Activated CD8-positive, alpha-beta T cell treated with anti-CD3 and anti-CD28 coated beads, Interleukin-2, amount 10 ng/mL, durations not matched to agents 7 days and 5 days (primary cell): ENCODE results near the gene ABCC3. TPM values are rescaled to one million over a fixed set of nuclear protein-coding genes. Genes with fewer than 3 reads are reported as not detected.

Source experiments
- ATAC-seq: fragments of 150-1000 bp; cut with Tn5 transposase; one replicate; pipeline ENCODE4 v1.10.0; 2021; ENCODE audit warnings: moderate library complexity
- CTCF ChIA-PET: fragments of 350-600 bp; sonication (Branson Sonifier 250); formaldehyde crosslinking; loops from one replicate; lab custom pipeline; 2021; ENCODE audit warnings: antibody characterized with exemption; lab: Charles Lee
- POLR2A ChIA-PET: fragments of 350-600 bp; sonication (Branson Sonifier 250); formaldehyde crosslinking; loops from one replicate; lab custom pipeline; 2021; ENCODE audit warnings: antibody characterized with exemption; lab: Charles Lee
- DNase-seq: peaks from one replicate; pipeline ENCODE4 v3.0.0-alpha.2; 2020
- H3K27ac Mint-ChIP-seq: one replicate; pipeline ENCODE4 v1.8.0; 2021; ENCODE audit warnings: mild to moderate bottlenecking, mixed read lengths
- H3K27me3 Mint-ChIP-seq: one replicate; pipeline ENCODE4 v1.8.0; 2021; ENCODE audit warnings: low read depth, mixed read lengths
- H3K36me3 Mint-ChIP-seq: one replicate; pipeline ENCODE4 v1.8.0; 2021; ENCODE audit warnings: low read depth, mixed read lengths
- H3K4me1 Mint-ChIP-seq: one replicate; pipeline ENCODE4 v1.8.0; 2021; ENCODE audit warnings: low read depth, mixed read lengths
- H3K4me3 Mint-ChIP-seq: one replicate; pipeline ENCODE4 v1.8.0; 2021; ENCODE audit warnings: mild to moderate bottlenecking, mixed read lengths
- H3K9me3 Mint-ChIP-seq: one replicate; pipeline ENCODE4 v1.8.0; 2022; ENCODE audit warnings: mixed read lengths; ENCODE audit not compliant: insufficient read depth
- total RNA-seq, 2 experiments: library from RNA; stranded (reverse); gene quantifications; one replicate each; pipeline ENCODE4 v1.2.3, GENCODE V29; 2021

The ABCC3 gene
- total RNA-seq, 2 experiments from 2014 or later = not detected

DNA sequence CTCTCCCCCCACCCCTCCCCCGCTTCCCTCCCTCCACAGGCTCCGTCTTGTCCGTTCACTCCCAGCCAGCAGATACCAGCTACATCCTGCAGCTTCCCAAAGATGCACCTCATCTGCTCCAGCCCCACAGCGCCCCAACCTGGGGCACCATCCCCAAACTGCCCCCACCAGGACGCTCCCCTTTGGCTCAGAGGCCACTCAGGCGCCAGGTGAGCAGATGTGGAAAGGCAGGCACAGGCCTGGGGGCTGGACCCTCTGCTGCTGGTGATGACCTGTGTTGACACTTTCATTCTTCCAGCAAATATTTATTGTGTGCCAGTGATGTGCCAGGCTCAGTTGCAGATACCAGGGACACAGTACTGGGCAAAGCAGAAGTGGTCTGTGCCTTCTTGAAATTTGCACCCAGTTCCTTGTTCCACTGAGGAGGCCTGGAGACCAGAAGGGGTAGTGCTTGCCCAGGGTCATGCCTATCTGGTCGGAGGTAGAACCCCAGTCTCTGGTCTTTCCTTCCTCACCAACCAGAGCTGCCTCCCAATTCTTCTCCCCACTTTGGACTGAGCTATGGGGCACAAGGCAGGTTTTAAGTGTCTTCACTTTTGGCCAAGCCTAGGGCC is 10.3 kb upstream of the ABCC3 start:
- no peak for ATAC-seq
- Mint-ChIP-seq H3K4me3 (no peak overlapping the region), H3K36me3 (no peaks in the 10 kb centered on the region), H3K9me3 (no peaks in the 10 kb centered on the region), H3K27me3 (peaks cover 22% of the 10 kb centered on the region), H3K4me1 (peaks cover 10% of the 10 kb centered on the region), H3K27ac (no peak overlapping the region)
- no peak for DNase-seq
- ChIA-PET CTCF (interaction anchor here (0.8 to 3.5 kb wide), 4 partner anchors 12 to 145 kb away, joined by 3 to 28 read pairs (median 12); partner anchors contain the start of gene SPATA20), POLR2A (no interaction called here)

DNA sequence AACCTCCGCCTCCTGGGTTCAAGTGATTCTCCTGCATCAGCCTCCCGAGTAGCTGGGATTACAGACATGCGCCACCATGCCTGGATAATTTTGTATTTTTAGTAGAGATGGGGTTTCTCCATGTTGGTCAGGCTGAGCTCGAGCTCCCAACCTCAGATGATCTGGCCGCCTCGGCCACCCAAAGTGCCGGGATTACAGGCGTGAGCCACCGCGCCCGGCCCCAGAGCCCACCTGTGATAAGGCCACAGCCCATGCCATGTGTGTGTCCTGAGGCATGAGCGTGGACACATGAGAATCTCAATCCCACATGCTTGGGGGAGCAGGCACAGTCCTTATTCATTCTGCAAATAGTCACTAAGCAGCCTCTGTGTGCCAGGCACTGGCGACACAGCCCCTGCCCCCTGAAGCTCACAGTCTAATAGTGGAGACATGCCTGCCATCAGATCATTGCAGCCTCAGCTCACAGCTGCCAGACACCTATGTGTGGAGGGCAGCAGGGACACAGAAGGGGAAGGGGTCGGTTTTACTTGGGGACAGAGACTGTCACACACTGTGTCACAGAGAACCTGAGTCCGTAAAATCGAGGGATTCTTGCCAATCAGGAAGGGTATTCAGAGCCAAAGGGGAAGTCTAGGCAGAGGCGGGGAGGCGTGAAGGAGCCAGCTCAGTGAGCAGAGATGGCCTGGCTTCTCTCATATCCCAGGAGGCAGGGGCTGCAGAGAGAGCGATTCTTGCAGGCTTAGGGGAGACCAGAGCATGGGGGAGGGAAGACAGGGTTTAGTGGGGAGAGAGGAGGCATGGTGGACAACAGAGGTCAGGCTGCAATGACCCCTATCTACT is 9.4 kb upstream of the ABCC3 start:
- H3K27me3 Mint-ChIP-seq = peaks cover 26% of the 10 kb centered on the region
- POLR2A ChIA-PET = no interaction called here

DNA sequence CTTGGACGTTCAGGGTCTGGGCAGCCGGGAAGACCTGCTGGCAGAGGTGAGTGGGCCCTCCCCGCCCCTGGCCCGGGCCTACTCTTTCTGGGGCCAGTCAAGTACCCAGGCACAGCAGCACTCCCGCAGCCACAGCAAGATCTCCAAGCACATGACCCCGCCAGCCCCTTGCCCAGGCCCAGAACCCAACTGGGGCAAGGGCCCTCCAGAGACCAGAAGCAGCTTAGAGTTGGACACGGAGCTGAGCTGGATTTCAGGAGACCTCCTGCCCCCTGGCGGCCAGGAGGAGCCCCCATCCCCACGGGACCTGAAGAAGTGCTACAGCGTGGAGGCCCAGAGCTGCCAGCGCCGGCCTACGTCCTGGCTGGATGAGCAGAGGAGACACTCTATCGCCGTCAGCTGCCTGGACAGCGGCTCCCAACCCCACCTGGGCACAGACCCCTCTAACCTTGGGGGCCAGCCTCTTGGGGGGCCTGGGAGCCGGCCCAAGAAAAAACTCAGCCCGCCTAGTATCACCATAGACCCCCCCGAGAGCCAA is 8.6 kb upstream of the ABCC3 start:
- no peak overlapping the region for H3K4me3 Mint-ChIP-seq
- H3K9me3 Mint-ChIP-seq = no peaks in the 10 kb centered on the region
- peaks cover 10% of the 10 kb centered on the region for H3K4me1 Mint-ChIP-seq
- peak; percentile 75 for ATAC-seq
- H3K27me3 Mint-ChIP-seq = peaks cover 29% of the 10 kb centered on the region
- ChIA-PET CTCF (interaction anchor here (0.6 to 3.5 kb wide), 26 partner anchors 9 to 264 kb away, joined by 3 to 28 read pairs (median 3); partner anchors contain the start of gene SPATA20), POLR2A (no interaction called here)
- no peaks in the 10 kb centered on the region for H3K36me3 Mint-ChIP-seq
- DNase-seq = peak; percentile 72
- no peak overlapping the region for H3K27ac Mint-ChIP-seq

More for the DNA sequence above, 9.4 kb upstream of the ABCC3 start:
- no peaks in the 10 kb centered on the region for H3K36me3 Mint-ChIP-seq
- no peaks in the 10 kb centered on the region for H3K9me3 Mint-ChIP-seq
- DNase-seq (no peak), ATAC-seq (no peak)
- peaks cover 10% of the 10 kb centered on the region for H3K4me1 Mint-ChIP-seq
- CTCF ChIA-PET = interaction anchor here (0.7 to 3.5 kb wide), 24 partner anchors 8 to 146 kb away, joined by 3 to 28 read pairs (median 4); partner anchors contain the start of gene SPATA20
- H3K4me3 Mint-ChIP-seq = no peak overlapping the region
- H3K27ac Mint-ChIP-seq = no peak overlapping the region

DNA sequence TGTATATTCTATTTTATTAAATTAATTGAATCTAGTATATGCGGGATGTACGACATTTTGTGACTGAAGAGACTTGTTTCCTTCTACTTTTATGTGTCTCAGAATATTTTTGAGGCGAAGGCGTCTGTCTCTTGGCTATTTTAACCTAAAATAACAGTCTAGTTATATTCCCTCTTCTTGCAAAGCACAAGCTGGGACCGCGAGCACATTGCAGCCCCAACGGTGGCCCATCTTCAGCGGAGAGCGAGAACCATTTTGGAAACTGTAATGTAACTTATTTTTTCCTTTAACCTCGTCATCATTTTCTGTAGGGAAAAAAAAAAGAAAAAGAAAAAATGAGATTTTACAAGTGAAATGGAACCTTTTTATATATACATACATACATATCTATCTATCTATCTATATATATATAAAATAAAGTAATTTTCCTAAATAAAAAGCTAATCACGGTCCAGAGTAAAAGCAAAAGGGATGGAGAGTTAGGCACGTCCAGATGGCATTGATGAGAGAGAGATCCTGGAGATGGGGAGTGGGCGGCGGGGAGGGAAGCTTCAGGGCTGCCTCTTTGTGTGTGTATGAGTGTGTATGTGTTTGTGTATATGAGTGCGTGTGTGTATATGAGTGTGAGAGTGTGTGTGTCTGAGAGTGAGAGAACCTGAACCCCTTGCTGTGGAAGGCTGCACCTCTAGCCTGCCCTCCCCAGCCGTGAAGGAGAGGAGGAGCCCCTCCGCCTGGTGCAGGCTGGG is 7.5 kb upstream of the ABCC3 start:
- Mint-ChIP-seq H3K4me3 (no peak overlapping the region), H3K27ac (no peak overlapping the region), H3K9me3 (no peaks in the 10 kb centered on the region), H3K36me3 (no peaks in the 10 kb centered on the region), H3K27me3 (peaks cover 34% of the 10 kb centered on the region), H3K4me1 (peaks cover 10% of the 10 kb centered on the region)
- ChIA-PET CTCF (interaction anchor here (1.1 to 3.8 kb wide), 11 partner anchors 10 to 265 kb away, joined by 3 to 21 read pairs (median 4); partner anchors contain the start of gene SPATA20), POLR2A (no interaction called here)
- DNase-seq (no peak), ATAC-seq (no peak)

DNA sequence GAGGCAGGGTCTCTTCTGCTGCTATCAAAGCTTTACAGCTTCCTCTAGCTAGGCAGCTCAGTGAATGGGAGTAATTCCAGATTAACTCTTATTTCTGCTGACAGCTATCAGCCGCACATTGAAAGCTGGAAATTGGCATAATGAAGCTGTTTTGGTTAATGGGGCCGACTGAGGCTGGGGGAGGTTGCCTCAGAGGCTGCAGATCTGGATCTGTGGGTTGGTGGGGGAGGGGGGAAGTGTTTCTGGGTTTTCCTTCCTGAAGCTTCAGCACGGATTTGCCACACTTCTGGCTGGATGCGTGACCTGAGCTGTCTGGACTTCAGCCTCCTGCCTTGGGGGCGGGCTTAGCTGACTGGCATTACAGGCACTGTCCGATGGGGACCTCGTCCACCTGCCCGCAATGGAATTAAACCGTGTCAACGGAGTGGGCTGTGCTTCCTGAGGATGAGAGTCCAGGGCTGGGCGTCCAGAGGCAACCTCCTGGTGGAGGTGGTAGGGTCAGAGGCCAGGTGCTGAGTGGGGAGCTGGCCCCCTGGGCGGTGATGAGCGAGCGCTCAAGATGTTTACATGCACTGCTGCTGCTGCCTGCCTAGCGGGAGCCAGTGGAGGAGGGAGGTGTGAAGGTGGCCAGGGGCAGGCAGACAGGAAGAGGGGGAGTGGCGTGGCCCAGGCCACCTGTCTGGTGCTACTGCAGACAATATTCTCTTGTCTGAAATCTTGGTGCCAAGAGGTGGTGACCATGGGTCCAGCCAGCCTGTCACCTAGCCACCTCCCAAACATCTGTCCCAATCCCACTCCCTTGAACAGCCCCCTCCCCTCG is 6.7 kb upstream of the ABCC3 start:
- ATAC-seq (no peak), DNase-seq (peak; percentile 29)
- peaks cover 41% of the 10 kb centered on the region for H3K27me3 Mint-ChIP-seq
- no peak overlapping the region for H3K27ac Mint-ChIP-seq
- POLR2A ChIA-PET = interaction anchor here (0.9 kb wide), 1 partner anchor 130 kb away, joined by 3 read pairs; no protein-coding TSS in a partner anchor
- H3K4me3 Mint-ChIP-seq = no peak overlapping the region
- no peaks in the 10 kb centered on the region for H3K9me3 Mint-ChIP-seq
- CTCF ChIA-PET = interaction anchor here (1.1 to 3.8 kb wide), 10 partner anchors 10 to 145 kb away, joined by 3 to 23 read pairs (median 8); partner anchors contain the start of gene SPATA20
- H3K4me1 Mint-ChIP-seq = peaks cover 10% of the 10 kb centered on the region
- H3K36me3 Mint-ChIP-seq = no peaks in the 10 kb centered on the region

DNA sequence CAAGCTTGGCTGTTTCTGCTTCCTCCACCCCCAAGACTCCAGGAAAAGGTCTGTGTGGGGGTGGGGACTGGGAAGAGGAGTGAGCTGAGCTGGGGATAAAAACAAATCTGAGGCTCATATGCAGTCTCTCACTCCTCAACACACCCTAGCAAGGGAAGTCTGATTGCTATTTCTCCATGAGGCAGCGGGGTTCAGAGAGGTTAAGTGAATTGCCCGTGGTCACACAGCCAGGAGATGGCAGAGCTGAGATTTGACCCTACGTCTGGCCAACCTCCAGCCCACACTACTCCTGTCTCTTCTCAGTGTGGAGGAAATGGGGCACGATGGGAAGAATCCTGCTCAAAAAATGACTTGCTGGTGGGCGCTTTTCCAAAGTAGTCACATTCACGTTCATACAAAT is 4.8 kb upstream of the ABCC3 start:
- no peak for DNase-seq
- H3K36me3 Mint-ChIP-seq = no peaks in the 10 kb centered on the region
- H3K4me3 Mint-ChIP-seq = no peak overlapping the region
- peaks cover 56% of the 10 kb centered on the region for H3K27me3 Mint-ChIP-seq
- POLR2A ChIA-PET = no interaction called here
- ATAC-seq = no peak
- CTCF ChIA-PET = interaction anchor here (0.8 to 3.8 kb wide), 10 partner anchors 10 to 128 kb away, joined by 3 to 23 read pairs (median 8); partner anchors contain the start of gene EPN3
- H3K27ac Mint-ChIP-seq = no peak overlapping the region
- H3K4me1 Mint-ChIP-seq = peaks cover 10% of the 10 kb centered on the region
- no peaks in the 10 kb centered on the region for H3K9me3 Mint-ChIP-seq

DNA sequence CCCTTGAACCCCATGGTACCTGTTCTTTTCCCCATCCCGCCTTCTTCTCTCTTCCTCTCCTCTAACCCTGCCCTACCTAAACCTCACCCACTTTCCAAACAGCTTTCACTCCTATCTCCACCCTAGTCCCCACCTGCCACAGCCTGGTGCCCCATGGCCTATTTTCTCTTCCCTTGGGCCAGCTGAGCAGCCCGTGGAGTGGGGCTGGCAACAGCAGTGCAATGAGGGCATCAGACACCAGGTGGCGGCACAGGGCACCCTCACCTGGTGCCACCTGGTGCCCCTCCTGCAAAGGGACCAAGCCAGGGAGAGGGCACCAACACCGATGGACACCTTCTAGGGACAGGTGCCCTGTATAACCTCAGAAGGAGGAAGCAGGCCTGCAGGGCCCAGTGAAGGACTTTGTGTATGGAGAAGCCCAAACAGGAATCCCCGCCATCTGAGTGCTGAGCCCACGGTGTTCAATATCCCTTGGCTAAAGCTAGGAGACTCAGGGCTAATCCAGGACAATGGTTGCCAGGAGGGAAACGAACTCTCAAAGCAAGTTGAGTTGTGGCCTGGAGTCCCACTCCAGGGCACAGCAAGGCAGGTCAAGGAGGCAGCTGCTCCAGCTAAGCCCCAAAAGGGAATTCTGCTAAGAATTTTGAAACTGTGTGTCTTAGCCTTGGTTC is 4.0 kb upstream of the ABCC3 start:
- no peak overlapping the region for H3K27ac Mint-ChIP-seq
- peaks cover 10% of the 10 kb centered on the region for H3K4me1 Mint-ChIP-seq
- H3K9me3 Mint-ChIP-seq = no peaks in the 10 kb centered on the region
- H3K36me3 Mint-ChIP-seq = no peaks in the 10 kb centered on the region
- ChIA-PET CTCF (interaction anchor here (0.8 to 3.8 kb wide), 13 partner anchors 9 to 128 kb away, joined by 3 to 23 read pairs (median 4); partner anchors contain the start of gene EPN3), POLR2A (no interaction called here)
- no peak overlapping the region for H3K4me3 Mint-ChIP-seq
- H3K27me3 Mint-ChIP-seq = peaks cover 62% of the 10 kb centered on the region
- ATAC-seq (peak; percentile 78), DNase-seq (peak; percentile 63)

DNA sequence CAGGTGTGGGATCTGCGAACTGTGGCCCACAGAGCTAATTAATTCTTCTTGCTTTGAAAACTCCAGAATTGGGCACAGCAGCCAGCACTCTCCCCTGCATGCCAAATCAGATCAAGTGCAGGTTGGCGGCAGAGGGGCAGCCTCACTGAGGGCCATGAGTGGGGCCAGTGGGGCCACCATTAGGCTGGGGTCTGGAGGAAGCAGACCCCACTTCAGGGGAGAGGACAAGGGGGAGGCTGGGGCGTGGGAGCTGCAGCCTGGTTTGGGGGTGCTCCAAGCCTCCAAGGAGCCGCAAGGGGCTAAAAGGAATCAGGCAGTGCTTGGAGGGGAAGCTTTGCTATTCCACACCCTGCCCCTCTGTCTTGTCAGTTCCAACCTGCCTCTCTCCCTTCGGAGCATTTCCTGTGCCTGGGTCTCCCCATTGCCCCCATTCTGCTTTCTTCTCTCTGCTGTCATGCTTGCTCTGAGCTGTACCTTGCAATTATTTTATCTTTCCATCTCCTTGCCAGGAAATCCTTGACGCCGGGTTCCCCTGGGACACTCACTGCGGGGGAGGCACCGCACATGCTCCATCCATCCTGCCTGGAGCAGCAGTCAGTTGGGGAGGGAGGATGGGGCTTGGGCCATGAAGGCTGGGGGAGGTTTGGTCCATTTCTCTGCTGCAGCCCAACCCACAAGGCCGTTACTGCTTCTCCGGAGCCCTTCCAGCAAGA is 3.3 kb upstream of the ABCC3 start:
- H3K36me3 Mint-ChIP-seq = no peaks in the 10 kb centered on the region
- H3K27me3 Mint-ChIP-seq = peaks cover 69% of the 10 kb centered on the region
- ChIA-PET POLR2A (no interaction called here), CTCF (interaction anchor here (1.1 to 3.4 kb wide), 9 partner anchors 8 to 98 kb away, joined by 3 to 23 read pairs (median 7); partner anchors contain the start of gene EPN3)
- ATAC-seq (no peak), DNase-seq (no peak)
- H3K4me3 Mint-ChIP-seq = no peak overlapping the region
- no peak overlapping the region for H3K27ac Mint-ChIP-seq
- no peaks in the 10 kb centered on the region for H3K9me3 Mint-ChIP-seq
- peaks cover 10% of the 10 kb centered on the region for H3K4me1 Mint-ChIP-seq

DNA sequence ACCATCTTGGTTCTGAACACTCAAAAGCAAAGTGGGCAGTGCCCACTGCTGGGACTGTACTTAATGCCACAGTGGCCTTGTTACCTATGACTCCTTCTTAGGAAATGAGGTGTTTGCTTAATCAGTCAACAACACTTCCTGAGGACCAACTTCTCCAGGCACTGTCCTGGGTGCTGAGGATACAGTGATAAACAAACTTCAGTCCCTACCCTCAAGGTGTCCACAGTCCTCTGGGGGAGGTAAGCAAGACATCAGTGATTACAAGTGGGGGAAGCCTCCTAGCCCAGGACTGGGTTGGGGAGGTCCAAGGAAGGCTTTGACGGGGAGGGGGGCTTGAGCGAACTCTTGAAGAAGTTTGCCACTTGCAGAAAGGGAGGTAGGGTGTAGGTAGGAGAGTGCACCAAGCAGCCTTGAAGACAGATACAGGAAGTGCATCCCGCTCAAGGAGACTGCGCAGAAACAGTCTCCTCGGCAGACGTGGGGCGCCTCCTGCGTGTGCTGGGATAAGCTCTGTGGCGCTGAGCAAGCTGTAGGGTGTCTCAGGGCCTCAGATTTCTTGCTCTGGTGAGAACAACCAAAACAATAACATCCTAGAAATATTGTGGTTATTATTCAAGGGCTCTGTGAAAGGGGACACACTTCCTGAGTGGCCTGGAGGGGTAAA is 2.6 kb upstream of the ABCC3 start:
- Mint-ChIP-seq H3K9me3 (no peaks in the 10 kb centered on the region), H3K4me1 (peaks cover 10% of the 10 kb centered on the region), H3K27me3 (peaks cover 75% of the 10 kb centered on the region), H3K27ac (no peak overlapping the region), H3K36me3 (no peaks in the 10 kb centered on the region), H3K4me3 (no peak overlapping the region)
- ChIA-PET POLR2A (no interaction called here), CTCF (interaction anchor here (1.3 to 2.4 kb wide), 6 partner anchors 10 to 90 kb away, joined by 3 to 12 read pairs (median 4); no protein-coding TSS in a partner anchor)
- DNase-seq (no peak), ATAC-seq (no peak)
